ENCODE data around the gene SRL.

DNA sequence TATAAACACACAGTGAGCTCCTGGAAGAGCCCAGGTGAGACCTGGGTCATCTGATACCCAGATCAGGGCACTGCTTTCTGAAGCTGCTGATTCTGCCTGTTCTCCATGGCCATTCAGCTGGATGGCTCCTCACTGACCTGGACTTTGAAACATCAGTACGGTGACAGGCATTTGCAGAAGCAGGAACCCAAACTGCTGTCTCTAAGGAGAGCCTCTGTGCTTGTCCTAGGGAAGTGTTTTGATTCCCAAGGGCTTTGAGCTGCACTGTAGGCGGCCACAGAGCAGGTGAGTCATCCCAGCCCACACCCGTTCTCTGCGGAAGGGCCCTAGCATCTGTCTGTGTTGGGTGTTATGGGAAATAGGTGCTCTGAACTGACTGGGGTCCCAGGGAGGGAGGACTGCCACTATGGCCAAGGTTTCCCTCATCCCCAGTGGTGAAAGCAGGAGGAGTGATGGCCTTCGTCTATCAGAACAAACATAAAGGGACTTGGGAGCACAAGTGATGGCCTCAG, 64.9 kb downstream of the SRL start:
- TF ChIP-seq EZH2 (IDR thresholded peaks at IDR 0.05; ENCODE audit: insufficient read depth, poor library complexity, severe bottlenecking) (no peak), EZH2phosphoT487 (IDR thresholded peaks at IDR 0.05; ENCODE audit: insufficient read depth, low read depth) (no peak)

Data from GM23248 (cell line).